HG03175 (cell line): ENCODE results near the gene RAD23A.

Source experiments
- ATAC-seq: cut with Tn5 transposase; IDR thresholded peaks from one replicate; pipeline ENCODE4 v1.9.1; 2021; ENCODE audit warnings: mild to moderate bottlenecking, moderate library complexity; ENCODE audit not compliant: unreplicated experiment

Gene RAD23A

DNA sequence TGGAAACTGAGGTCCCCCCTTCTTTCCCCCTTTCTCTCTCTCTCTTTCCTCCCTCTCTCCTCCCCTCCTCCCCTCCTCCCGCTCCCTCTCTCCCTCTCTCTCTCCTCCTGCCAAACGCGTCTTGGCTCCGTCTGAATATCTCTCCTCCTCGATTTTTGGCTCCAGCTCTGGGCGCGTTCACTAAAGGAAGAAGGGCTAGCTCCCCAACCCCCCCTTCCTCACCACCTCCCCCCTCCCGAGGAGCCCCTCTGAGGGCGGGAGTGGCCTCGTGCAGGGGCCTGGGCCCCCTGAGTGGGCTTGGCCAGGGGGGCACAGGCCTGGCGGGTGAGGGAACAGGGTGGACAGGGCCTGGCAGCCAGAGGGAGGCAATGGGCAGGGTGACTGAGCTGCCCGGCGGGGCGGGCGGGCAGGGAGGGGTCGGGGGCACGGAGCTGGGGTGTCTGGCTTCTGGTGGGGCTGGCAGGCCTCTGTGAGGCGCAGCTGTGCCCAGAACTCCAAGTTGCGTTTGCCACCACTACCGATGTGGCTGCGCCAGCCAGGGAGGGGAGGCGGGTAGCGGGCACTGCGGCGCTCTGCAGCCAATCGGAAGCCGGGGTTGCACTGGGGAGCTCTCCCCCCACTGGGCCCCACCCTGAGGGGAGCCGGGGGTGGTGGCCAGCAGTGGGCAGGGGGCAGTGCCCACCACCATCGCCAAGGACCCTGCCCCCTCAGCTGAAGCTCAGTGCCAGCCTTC is 56.7 kb downstream of the RAD23A start:
- no peak for ATAC-seq

DNA sequence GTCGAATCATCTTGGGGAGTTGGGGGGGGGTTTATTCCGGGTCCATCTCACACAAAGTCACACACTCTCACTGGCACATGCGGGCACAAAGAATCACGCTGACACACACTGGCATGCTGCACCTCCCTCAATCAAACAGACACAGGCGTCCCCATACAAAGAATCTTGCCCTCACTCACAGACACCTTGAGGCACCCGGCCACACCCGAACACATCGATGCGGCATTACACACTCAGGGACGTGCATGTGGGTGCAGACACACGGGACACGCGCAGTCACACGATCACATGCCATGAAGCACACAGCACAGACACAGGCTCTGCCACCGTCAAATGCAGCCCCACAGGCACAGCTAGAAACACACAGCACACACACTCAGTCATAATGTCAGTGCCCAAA is 57.4 kb downstream of the RAD23A start:
- no peak for ATAC-seq
